ENCODE measurements around the gene OMD. TPM values are rescaled to one million over a fixed set of nuclear protein-coding genes. Genes with fewer than 3 reads are reported as not detected.

Gene OMD
- total RNA-seq, 2 experiments from 2014 or later = not detected

GRCh38 chr9:92432972-92433548 is 8.8 kb upstream of the OMD start:
- intact Hi-C loops (cut with micrococcal nuclease; ENCODE audit: unreplicated experiment) = no loop called here
- Histone ChIP-seq H3K4me1 (ENCODE audit: insufficient read depth, low read length, poor library complexity, severe bottlenecking) (no peaks in the 10 kb centered on the region), H3K27ac (ENCODE audit: low read depth, low read length, poor library complexity, severe bottlenecking) (no peak overlapping the region), H2AFZ (ENCODE audit: low read length) (no peak overlapping the region), H3K9me3 (ENCODE audit: low read length) (no peaks in the 10 kb centered on the region), H3K9me2 (ENCODE audit: insufficient read depth, low read length) (no peaks in the 10 kb centered on the region), H4K20me1 (ENCODE audit: insufficient read depth, low read length) (no peaks in the 10 kb centered on the region), H3K36me3 (ENCODE audit: insufficient read depth, low read length) (no peaks in the 10 kb centered on the region), H3K79me2 (ENCODE audit: insufficient read depth, low read depth, low read length) (no peaks in the 10 kb centered on the region), H3K4me2 (ENCODE audit: low read length) (no peak overlapping the region), H3K4me3 (ENCODE audit: low read depth, low read length, poor library complexity, severe bottlenecking) (no peak overlapping the region)
- ChIA-PET CTCF (ENCODE audit: unreplicated experiment) (no interaction called here), POLR2A (no interaction called here)
- DNase-seq (ENCODE audit: low spot score) = no peak
- BruUV-seq (replicated peaks) = TSS peak; percentile 34
- TF ChIP-seq CTCF (conservative IDR thresholded peaks at IDR 0.05; ENCODE audit: low read length) (no peak), EZH2phosphoT487 (IDR thresholded peaks at IDR 0.05; ENCODE audit: borderline replicate concordance, low read depth, low read length) (no peak)

- intact Hi-C loops (cut with micrococcal nuclease; ENCODE audit: unreplicated experiment) = no loop called here
- Histone ChIP-seq H4K20me1 (ENCODE audit: insufficient read depth, low read length) (no peaks in the 10 kb centered on the region), H3K4me1 (ENCODE audit: insufficient read depth, low read length, poor library complexity, severe bottlenecking) (no peaks in the 10 kb centered on the region), H3K79me2 (ENCODE audit: insufficient read depth, low read depth, low read length) (no peaks in the 10 kb centered on the region), H3K9me2 (ENCODE audit: insufficient read depth, low read length) (no peaks in the 10 kb centered on the region), H3K27ac (ENCODE audit: low read depth, low read length, poor library complexity, severe bottlenecking) (no peak overlapping the region), H2AFZ (ENCODE audit: low read length) (no peak overlapping the region), H3K36me3 (ENCODE audit: insufficient read depth, low read length) (no peaks in the 10 kb centered on the region), H3K4me2 (ENCODE audit: low read length) (no peak overlapping the region), H3K4me3 (ENCODE audit: low read depth, low read length, poor library complexity, severe bottlenecking) (no peak overlapping the region), H3K9me3 (ENCODE audit: low read length) (no peaks in the 10 kb centered on the region)
- no TSS peak for BruUV-seq (replicated peaks)
- POLR2A ChIA-PET = interaction anchor here (0.7 kb wide), 1 partner anchor 28 kb away, joined by 3 read pairs; the partner anchor contains the start of gene OGN
- TF ChIP-seq EZH2phosphoT487 (IDR thresholded peaks at IDR 0.05; ENCODE audit: borderline replicate concordance, low read depth, low read length) = no peak
- no peak for TF ChIP-seq CTCF (conservative IDR thresholded peaks at IDR 0.05; ENCODE audit: low read length)
- no peak for DNase-seq (ENCODE audit: low spot score)
- CTCF ChIA-PET (ENCODE audit: unreplicated experiment) = no interaction called here
Observed at GRCh38 chr9:92432350-92432749, 8.1 kb upstream of the OMD start.

- CTCF ChIA-PET (ENCODE audit: unreplicated experiment) = no interaction called here
- DNase-seq (ENCODE audit: low spot score) = no peak
- H3K79me2 ChIP-seq (ENCODE audit: insufficient read depth, low read depth, low read length) = no peaks in the 10 kb centered on the region
- no peaks in the 10 kb centered on the region for H3K9me2 ChIP-seq (ENCODE audit: insufficient read depth, low read length)
- intact Hi-C loops (cut with micrococcal nuclease; ENCODE audit: unreplicated experiment) = no loop called here
- H3K27ac ChIP-seq (ENCODE audit: low read depth, low read length, poor library complexity, severe bottlenecking) = no peak overlapping the region
- H3K4me3 ChIP-seq (ENCODE audit: low read depth, low read length, poor library complexity, severe bottlenecking) = no peak overlapping the region
- H3K36me3 ChIP-seq (ENCODE audit: insufficient read depth, low read length) = no peaks in the 10 kb centered on the region
- H3K4me2 ChIP-seq (ENCODE audit: low read length) = no peak overlapping the region
- H3K9me3 ChIP-seq (ENCODE audit: low read length) = no peaks in the 10 kb centered on the region
- H2AFZ ChIP-seq (ENCODE audit: low read length) = no peak overlapping the region
- TF ChIP-seq EZH2phosphoT487 (IDR thresholded peaks at IDR 0.05; ENCODE audit: borderline replicate concordance, low read depth, low read length) (no peak), CTCF (conservative IDR thresholded peaks at IDR 0.05; ENCODE audit: low read length) (no peak)
- H3K4me1 ChIP-seq (ENCODE audit: insufficient read depth, low read length, poor library complexity, severe bottlenecking) = no peaks in the 10 kb centered on the region
- no peaks in the 10 kb centered on the region for H4K20me1 ChIP-seq (ENCODE audit: insufficient read depth, low read length)
- POLR2A ChIA-PET = no interaction called here
- no TSS peak for BruUV-seq (replicated peaks)
Observed at GRCh38 chr9:92429836-92430235, 5.6 kb upstream of the OMD start.

Measured in OCI-LY7 (cell line).